ENCODE data around the gene GID8. TPM values are rescaled to one million over a fixed set of nuclear protein-coding genes. Genes with fewer than 3 reads are reported as not detected.

The GID8 gene
- total and polyA plus RNA-seq, 2 of the 13 experiments (the other 11 are each of a cell fraction or from before 2014, with no cell fraction given): 39.6 to 59.8 TPM

DNA sequence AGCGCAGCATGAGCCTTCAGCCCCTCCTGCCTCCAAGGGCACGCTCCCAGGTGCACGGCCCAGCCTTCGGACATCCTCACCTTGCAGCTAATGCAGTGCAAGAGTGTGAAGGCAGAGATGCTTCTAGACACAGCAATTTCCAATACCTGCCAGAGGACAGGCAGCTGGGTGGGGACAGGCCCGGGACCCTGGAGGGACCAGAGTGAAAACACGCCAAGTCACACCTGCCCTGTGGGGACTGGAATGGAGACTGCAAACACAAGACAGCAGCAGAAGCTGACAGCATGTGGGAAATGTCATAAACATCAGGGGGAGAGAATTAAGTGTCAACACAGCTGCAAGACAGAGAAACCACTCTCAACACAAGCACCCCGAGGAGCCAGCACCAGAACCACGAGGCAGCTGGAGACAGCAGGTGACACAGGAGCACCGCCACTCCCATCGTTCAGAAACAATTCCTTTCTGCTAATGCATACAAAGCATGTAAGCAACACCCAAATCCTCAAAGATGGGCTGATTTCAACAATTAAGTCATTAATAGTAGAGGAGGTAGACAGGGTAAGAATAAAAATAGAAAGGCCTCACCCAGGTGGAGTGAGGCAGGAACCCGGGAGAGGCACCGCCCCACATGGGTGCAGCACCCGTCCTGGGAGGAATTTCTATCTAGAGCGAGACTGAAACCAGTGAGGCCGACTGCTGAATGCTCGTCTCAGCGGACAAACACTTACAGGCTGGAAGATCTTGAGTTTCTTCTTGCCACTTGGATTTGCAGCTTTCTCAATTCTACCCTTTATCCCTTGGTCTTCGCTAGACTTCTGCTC, 28.8 kb upstream of the GID8 start (continued):
- no peak for TF ChIP-seq ZNF577 (CRISPR knock-in tag; IDR thresholded peaks at IDR 0.05; ENCODE audit: borderline replicate concordance, low read depth)
- TF ChIP-seq ZNF674 (CRISPR knock-in tag; IDR thresholded peaks at IDR 0.05; ENCODE audit: low read depth): no peak
- TF ChIP-seq NFE2 (CRISPR knock-in tag; IDR thresholded peaks at IDR 0.05): no peak
- no peak for TF ChIP-seq ZNF615 (CRISPR knock-in tag; IDR thresholded peaks at IDR 0.05; ENCODE audit: borderline replicate concordance)
- TF ChIP-seq, protein P1, sequence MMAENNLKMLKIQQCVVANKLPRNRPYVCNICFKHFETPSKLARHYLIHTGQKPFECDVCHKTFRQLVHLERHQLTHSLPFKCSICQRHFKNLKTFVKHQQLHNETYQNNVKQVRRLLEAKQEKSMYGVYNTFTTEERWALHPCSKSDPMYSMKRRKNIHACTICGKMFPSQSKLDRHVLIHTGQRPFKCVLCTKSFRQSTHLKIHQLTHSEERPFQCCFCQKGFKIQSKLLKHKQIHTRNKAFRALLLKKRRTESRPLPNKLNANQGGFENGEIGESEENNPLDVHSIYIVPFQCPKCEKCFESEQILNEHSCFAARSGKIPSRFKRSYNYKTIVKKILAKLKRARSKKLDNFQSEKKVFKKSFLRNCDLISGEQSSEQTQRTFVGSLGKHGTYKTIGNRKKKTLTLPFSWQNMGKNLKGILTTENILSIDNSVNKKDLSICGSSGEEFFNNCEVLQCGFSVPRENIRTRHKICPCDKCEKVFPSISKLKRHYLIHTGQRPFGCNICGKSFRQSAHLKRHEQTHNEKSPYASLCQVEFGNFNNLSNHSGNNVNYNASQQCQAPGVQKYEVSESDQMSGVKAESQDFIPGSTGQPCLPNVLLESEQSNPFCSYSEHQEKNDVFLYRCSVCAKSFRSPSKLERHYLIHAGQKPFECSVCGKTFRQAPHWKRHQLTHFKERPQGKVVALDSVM (CRISPR knock-in tag; IDR thresholded peaks at IDR 0.05): peak; percentile 27; the same call in 1 of the 2 replicates
- TF ChIP-seq, protein P2, sequence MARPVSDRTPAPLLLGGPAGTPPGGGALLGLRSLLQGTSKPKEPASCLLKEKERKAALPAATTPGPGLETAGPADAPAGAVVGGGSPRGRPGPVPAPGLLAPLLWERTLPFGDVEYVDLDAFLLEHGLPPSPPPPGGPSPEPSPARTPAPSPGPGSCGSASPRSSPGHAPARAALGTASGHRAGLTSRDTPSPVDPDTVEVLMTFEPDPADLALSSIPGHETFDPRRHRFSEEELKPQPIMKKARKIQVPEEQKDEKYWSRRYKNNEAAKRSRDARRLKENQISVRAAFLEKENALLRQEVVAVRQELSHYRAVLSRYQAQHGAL (CRISPR knock-in tag; IDR thresholded peaks at IDR 0.05; ENCODE audit: not compliant biosample characterization): no peak
- peak; percentile 32 for TF ChIP-seq RBM22 (optimal IDR thresholded peaks at IDR 0.05; ENCODE audit: low read length)
- peak; percentile 74 for TF ChIP-seq AGO2 (optimal IDR thresholded peaks at IDR 0.05; ENCODE audit: low read depth, low read length)

- Histone ChIP-seq H3K27me3 (ENCODE audit: control insufficient read depth in 1 of 2, insufficient read depth in 2 of 2, low read length in 2 of 2) (no peaks in the 10 kb centered on the region), H3K79me2 (ENCODE audit: insufficient read depth, low read length) (peaks cover 83% of the 10 kb centered on the region), H3K9me3 (ENCODE audit: low read length) (no peaks in the 10 kb centered on the region), H3K4me2 (ENCODE audit: low read depth, low read length) (no peak overlapping the region), H3K9ac (ENCODE audit: insufficient read depth, low read depth, low read length) (no peak overlapping the region), H4K20me1 (ENCODE audit: insufficient read depth, low read length) (peaks cover 72% of the 10 kb centered on the region), H3K27ac (ENCODE audit: extremely low read length, insufficient read depth, low read length) (no peak overlapping the region), H2AFZ (ENCODE audit: low read length) (no peak overlapping the region), H3K36me3 (replicated peaks in 1 of 2; ENCODE audit: control insufficient read depth in 1 of 2, insufficient read depth in 2 of 2, low read length in 2 of 2) (peaks cover 75 to 84% of the 10 kb centered on the region in 2 experiments), H3K4me3 (replicated peaks in 1 of 3; ENCODE audit: insufficient read depth in 1 of 3, low read depth in 2 of 3, low read length in 3 of 3) (no peak overlapping the region), H3K4me1 (ENCODE audit: insufficient read depth, low read length) (peaks cover 28% of the 10 kb centered on the region)
- ChIA-PET CTCF (ENCODE audit: low intra/inter-chr PET ratio, low total read pairs) (no interaction called here), POLR2A (no interaction called here)
- ATAC-seq (no peak), DNase-seq (ENCODE audit: low spot score) (no peak), FAIRE-seq (no peak)
- intact Hi-C loops (cut with micrococcal nuclease; ENCODE audit: unreplicated experiment): no loop called here
- in situ Hi-C loops (cut with HindIII; ENCODE audit: extremely low pct_ligation_motif_present, low pct_unique_long_range_greater_than_20kb): no loop called here
- no peak for TF ChIP-seq ZSCAN25 (CRISPR knock-in tag; IDR thresholded peaks at IDR 0.05)
- TF ChIP-seq SIN3B (IDR thresholded peaks at IDR 0.05; ENCODE audit: low read length): no peak
- TF ChIP-seq RBM22 (optimal IDR thresholded peaks at IDR 0.05; ENCODE audit: low read length): peak; percentile 92
- TF ChIP-seq POLR2A (IDR thresholded peaks at IDR 0.05; ENCODE audit: insufficient read depth in 1 of 2, low read depth in 2 of 2, low read length in 2 of 2): peak in 1 of 2 experiments; percentile 53; a peak in 3 of 4 replicates
- 0 out of 2 replicates have a peak, but pooled peaks have one; percentile 39 for TF ChIP-seq POLR2AphosphoS2 (IDR thresholded peaks at IDR 0.05; ENCODE audit: low read depth, low read length)
- no peak for TF ChIP-seq RCOR2 (CRISPR knock-in tag; IDR thresholded peaks at IDR 0.05)
- 0 out of 2 replicates have a peak, but pooled peaks have one; percentile 28 for TF ChIP-seq CBX5 (CRISPR knock-in tag; IDR thresholded peaks at IDR 0.05; ENCODE audit: borderline replicate concordance)
- TF ChIP-seq, protein P3, sequence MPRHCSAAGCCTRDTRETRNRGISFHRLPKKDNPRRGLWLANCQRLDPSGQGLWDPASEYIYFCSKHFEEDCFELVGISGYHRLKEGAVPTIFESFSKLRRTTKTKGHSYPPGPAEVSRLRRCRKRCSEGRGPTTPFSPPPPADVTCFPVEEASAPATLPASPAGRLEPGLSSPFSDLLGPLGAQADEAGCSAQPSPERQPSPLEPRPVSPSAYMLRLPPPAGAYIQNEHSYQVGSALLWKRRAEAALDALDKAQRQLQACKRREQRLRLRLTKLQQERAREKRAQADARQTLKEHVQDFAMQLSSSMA (CRISPR knock-in tag; IDR thresholded peaks at IDR 0.05): peak; percentile 30; the same call in 1 of the 2 replicates
- WGBS (ENCODE audit: low lambda C conversion rate): 95% methylated on average over 11 of the region's 11 CpGs
- BruUV-seq (replicated peaks): no TSS peak
These were observed 27.7 kb upstream of the GID8 start for GRCh38 chr20:62910217-62910766.
